Measurements from ENCODE around the gene RIPK4.

GRCh38 chr21:41761211-41761933 is 5.5 kb downstream of the RIPK4 start:
- TF ChIP-seq POLR2A (IDR thresholded peaks at IDR 0.05; ENCODE audit: low read depth, low read length) (no peak), POLR2AphosphoS5 (IDR thresholded peaks at IDR 0.05; ENCODE audit: low read depth, low read length) (no peak)
